Activated T-cell treated with anti-CD3 and anti-CD28 coated beads, Interleukin-2, amount 50 U/mL, for 4 hours (primary cell): Measurements from ENCODE around the gene DENND1A. TPM values are rescaled to one million over a fixed set of nuclear protein-coding genes. Genes with fewer than 3 reads are reported as not detected.
A peak's percentile ranks its signal among the peaks of the same experiment; 100 is the strongest.
"Not testable (repeated sequence)": the region's sequence is repeated elsewhere in the genome, so short reads cannot be mapped to it uniquely, and the experiment has no call there.

Source experiments
- ATAC-seq, 2 donors: fragments of 200-7000 bp; cut with Tn5 transposase; one replicate each; pipeline ENCODE4 v1.10.0; 2021
- DNase-seq: peaks from one replicate; pipeline ENCODE4 v3.0.0-alpha.2; 2020
- H3K27me3 Mint-ChIP-seq: one replicate; pipeline ENCODE4 v1.8.0; 2021; ENCODE audit warnings: low read depth, mixed read lengths
- H3K36me3 Mint-ChIP-seq: one replicate; pipeline ENCODE4 v1.8.0; 2022; ENCODE audit warnings: mixed read lengths; ENCODE audit not compliant: insufficient read depth
- H3K4me1 Mint-ChIP-seq: one replicate; pipeline ENCODE4 v1.8.0; 2021; ENCODE audit warnings: low read depth, mixed read lengths
- H3K4me3 Mint-ChIP-seq: one replicate; pipeline ENCODE4 v1.8.0; 2021; ENCODE audit warnings: mild to moderate bottlenecking, moderate library complexity, mixed read lengths
- H3K9me3 Mint-ChIP-seq: one replicate; pipeline ENCODE4 v1.8.0; 2021; ENCODE audit warnings: mixed read lengths
- total RNA-seq, 3 donors: library from RNA; stranded (reverse); gene quantifications; one replicate each; pipeline ENCODE4 v1.2.1, GENCODE V29; 2021

DENND1A gene
- total RNA-seq, 3 donors from 2014 or later, result 15.5 to 21.7 (median 16.9) TPM

GRCh38 chr9:123940721-123941523 is 11.0 kb upstream of the DENND1A start:
- Mint-ChIP-seq H3K36me3 (no peaks in the 10 kb centered on the region), H3K9me3 (peaks cover 5% of the 10 kb centered on the region), H3K4me1 (no peaks in the 10 kb centered on the region), H3K4me3 (no peak overlapping the region), H3K27me3 (peaks cover 8% of the 10 kb centered on the region)
- DNase-seq, result no peak
- ATAC-seq, result no peak

DNA sequence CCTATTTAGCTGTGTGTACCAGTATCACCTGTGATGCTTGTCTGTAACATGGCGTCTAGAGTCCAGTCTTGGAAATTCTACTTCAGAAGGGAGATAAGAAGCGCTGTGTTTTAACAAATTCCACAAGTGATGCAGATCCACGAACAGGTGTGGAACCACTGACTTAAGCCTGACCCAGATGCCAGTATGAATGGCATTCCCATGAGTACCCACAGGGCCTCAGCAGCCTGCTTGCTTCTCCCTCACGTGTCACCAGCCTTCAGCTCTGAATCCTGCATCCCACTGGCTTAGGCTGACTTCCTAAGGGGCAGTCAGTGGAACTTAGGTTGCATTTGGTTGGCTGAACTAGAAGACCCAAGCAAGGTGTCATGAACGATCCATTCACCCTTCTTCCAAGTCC is 8.5 kb upstream of the DENND1A start:
- no peak for DNase-seq
- ATAC-seq, result no peak
- no peaks in the 10 kb centered on the region for H3K36me3 Mint-ChIP-seq
- peaks cover 5% of the 10 kb centered on the region for H3K9me3 Mint-ChIP-seq
- no peak overlapping the region for H3K4me3 Mint-ChIP-seq
- no peaks in the 10 kb centered on the region for H3K4me1 Mint-ChIP-seq
- H3K27me3 Mint-ChIP-seq, result peaks cover 8% of the 10 kb centered on the region

DNA sequence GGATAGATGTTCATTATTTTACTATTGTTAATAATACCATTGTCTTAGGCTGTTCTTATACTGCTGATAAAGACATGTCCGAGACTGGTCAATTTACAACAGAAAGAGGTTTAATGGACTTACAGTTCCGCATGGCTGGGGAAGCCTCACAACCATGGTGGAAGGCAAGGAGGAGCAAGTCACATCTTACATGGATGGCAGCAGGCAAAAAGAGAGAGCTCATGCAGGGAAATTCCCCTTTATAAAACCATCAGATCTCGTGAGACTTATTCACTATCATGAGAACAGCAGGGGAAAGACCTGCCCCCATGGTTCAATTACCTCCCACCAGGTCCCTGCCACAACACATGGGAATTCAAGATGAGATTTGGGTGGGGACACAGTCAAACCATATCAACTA is 6.6 kb upstream of the DENND1A start:
- H3K36me3 Mint-ChIP-seq, H3K9me3 Mint-ChIP-seq, H3K4me1 Mint-ChIP-seq, H3K4me3 Mint-ChIP-seq, H3K27me3 Mint-ChIP-seq, DNase-seq, ATAC-seq: not testable (repeated sequence)

DNA sequence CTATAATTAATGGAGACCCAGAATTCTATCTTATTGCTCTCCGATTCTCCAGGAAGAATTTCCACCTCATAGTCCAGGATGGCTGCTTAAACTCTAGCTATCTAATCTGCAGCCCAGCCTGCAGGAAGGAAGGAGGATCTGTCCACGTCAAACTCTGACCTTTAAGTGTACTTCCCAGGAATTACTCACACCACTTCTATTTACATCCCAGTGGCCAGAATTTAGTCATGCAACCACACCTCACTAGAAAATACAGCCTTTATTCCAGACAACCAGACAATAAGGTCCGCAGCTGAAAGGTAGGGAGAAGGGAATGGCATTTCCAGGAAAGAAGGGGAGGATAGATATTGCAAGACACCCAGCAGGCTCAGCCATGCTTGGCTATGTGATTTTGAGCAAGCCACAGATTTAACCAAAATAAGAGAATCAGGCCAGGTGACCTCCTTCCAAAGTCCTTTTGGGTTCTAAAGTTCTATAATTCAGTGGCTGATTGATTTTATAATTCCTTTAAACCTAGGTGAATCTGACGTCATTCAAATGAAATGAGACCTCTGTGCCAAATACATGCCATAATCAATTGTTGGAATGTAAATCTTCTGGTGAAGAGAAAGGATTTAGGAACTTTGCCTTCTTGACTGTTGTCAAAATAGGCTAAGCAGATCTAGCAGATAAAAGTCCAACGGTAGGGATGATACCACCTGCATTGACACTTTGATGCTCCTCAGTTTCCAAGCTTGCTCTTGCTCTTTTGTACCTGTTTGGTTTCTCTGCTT is 3.7 kb upstream of the DENND1A start:
- Mint-ChIP-seq H3K4me1 (peaks cover 10% of the 10 kb centered on the region), H3K4me3 (no peak overlapping the region), H3K36me3 (no peaks in the 10 kb centered on the region), H3K27me3 (no peaks in the 10 kb centered on the region), H3K9me3 (peaks cover 5% of the 10 kb centered on the region)
- DNase-seq (no peak), ATAC-seq (no peak)

DNA sequence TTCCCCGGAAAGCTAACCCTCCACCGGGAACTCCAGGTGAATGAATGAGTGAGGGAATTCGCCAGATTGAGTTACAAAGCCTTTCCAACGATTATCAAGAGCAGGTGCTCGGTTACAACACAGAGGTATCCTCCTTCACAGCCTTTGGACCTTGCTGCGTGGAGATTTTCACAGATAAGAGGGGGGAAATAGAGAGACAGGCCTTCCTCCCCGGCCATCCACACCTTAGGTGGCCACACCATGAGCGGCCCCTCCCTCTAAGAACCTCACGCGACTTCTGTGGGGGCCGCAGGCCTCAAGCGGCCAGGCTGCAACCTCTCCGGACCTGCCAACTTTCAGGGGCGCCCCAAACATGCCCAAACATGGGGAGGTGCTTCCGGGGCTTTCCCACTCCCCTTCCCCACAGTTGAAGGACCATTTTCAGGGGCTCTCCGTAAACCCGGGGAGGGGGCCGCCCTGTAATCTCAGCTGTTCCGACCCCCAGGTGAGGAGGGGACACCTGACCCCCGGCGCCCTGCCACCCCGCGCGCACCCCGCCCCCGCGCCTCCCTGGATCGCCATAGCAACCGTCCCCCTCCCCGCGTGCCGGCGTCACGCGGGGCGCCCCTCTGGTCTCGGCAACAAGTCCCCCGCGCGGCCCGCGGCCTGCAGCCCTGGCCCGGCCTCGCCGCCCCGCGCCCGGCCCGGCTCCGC is 603 bp downstream of the DENND1A start:
- peak; percentile 8 to 12 for ATAC-seq
- no peaks in the 10 kb centered on the region for H3K27me3 Mint-ChIP-seq
- H3K9me3 Mint-ChIP-seq, result peaks cover 4% of the 10 kb centered on the region
- H3K4me3 Mint-ChIP-seq, result peak overlapping the region; percentile 85
- H3K4me1 Mint-ChIP-seq, result peaks cover 33% of the 10 kb centered on the region
- peak; percentile 21 for DNase-seq
- H3K36me3 Mint-ChIP-seq, result peaks cover 8% of the 10 kb centered on the region

DNA sequence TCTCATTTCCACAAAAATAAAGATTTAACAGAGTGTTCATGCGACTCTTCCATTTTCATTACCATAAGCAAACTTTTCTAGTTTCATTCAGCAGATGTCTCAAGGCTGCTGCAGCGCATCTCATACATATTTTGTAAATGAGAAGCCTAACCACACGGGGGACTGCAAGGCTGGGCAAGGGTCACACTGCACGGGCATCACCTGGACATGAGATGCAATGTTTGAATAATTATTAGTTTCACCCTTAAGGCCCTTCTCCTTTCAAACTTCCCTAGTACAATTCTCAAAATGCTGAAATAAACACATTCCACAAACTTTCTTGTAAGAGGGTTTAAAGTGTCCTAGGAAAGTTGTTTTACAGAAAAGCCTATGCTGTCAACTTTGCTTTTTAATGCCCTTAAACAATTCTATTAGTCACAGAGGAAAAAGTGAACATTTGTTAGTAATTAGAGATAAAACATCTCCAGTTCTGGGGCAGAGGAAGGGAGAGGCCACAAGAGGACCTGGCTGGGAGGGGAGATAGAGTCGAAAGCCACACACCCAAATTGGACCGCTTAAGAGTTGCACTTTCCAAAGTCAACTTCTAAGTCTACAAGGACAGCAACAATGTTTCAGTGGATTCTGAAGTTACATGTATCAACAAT is 1.3 kb downstream of the DENND1A start:
- DNase-seq (peak; percentile 10), ATAC-seq (no peak)
- Mint-ChIP-seq H3K4me1 (peaks cover 33% of the 10 kb centered on the region), H3K27me3 (no peaks in the 10 kb centered on the region), H3K36me3 (peaks cover 11% of the 10 kb centered on the region), H3K4me3 (peak overlapping the region; percentile 85), H3K9me3 (peaks cover 7% of the 10 kb centered on the region)

DNA sequence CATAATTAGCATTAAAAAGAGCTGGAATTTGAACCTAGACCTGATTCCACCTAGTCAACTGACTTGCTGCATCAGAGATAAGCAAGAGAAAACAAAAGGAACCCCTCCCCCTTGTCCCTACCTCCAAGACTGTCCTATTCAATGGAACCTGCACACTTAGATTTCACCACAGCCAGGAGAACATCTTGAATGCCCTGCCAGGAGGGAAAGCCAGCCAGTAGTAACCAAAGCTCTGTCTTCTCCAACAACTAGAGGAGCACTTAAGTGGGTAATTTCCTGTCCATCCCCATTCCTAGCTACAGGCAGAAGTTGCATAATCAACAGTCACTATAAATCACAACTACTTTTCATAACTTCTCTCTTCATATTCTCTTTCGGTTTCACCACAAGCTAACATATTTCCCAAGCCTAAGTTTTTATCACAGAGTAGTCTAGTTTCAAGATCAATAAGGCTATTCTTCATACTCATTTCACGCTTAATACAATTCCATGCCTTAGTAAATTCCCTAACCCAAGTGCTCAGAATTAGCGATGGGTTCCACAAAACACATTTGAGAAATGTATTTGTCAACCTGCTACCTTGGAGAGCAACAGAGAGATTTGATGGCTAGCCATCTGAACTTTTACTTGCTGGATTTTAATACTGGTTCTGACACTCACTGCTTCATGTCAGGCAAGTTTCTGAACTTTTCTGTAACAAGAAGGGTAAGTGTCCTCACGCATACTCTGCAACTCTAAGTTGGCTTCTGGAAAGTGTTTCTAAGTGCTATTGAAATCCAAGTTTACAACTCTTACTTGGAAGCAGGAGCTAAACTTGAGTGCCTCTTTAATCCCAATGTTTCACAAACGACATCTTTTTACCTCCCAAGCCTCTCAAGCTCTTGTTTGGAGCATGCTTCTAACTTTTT is 2.0 kb downstream of the DENND1A start:
- DNase-seq (no peak), ATAC-seq (no peak)
- H3K4me3 Mint-ChIP-seq, result peak overlapping the region; percentile 85
- no peaks in the 10 kb centered on the region for H3K27me3 Mint-ChIP-seq
- peaks cover 9% of the 10 kb centered on the region for H3K9me3 Mint-ChIP-seq
- H3K4me1 Mint-ChIP-seq, result peaks cover 34% of the 10 kb centered on the region
- peaks cover 12% of the 10 kb centered on the region for H3K36me3 Mint-ChIP-seq

GRCh38 chr9:123926941-123927340 is 3.0 kb downstream of the DENND1A start:
- H3K4me3 Mint-ChIP-seq, result no peak overlapping the region
- DNase-seq (no peak), ATAC-seq (no peak)

DNA sequence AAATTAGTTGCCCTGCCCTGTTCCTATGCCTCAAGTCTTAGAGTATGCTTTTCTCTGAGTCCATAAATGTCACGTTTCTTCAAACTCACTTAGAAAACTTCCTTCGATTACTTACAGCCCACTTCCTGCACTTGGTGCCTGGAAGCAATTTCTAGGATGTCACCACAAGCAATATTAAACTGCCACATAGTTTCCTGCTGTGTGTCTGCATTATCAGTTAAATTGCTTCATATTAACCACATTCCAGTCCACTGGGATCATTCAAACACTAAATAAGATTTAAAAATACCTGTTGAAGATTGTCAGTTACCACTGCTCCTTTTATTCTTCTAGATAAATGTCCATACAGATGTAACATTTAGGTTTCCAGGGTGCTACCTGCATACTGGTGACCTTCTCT is 4.1 kb downstream of the DENND1A start:
- peaks cover 13% of the 10 kb centered on the region for H3K36me3 Mint-ChIP-seq
- ATAC-seq (no peak), DNase-seq (no peak)
- H3K4me3 Mint-ChIP-seq, result no peak overlapping the region
- peaks cover 34% of the 10 kb centered on the region for H3K4me1 Mint-ChIP-seq
- peaks cover 9% of the 10 kb centered on the region for H3K9me3 Mint-ChIP-seq
- no peaks in the 10 kb centered on the region for H3K27me3 Mint-ChIP-seq

More at GRCh38 chr9:123926941-123927340, 3.0 kb downstream of the DENND1A start:
- Mint-ChIP-seq H3K36me3 (peaks cover 12% of the 10 kb centered on the region), H3K4me1 (peaks cover 34% of the 10 kb centered on the region), H3K27me3 (no peaks in the 10 kb centered on the region), H3K9me3 (peaks cover 9% of the 10 kb centered on the region)

GRCh38 chr9:123925161-123925560 is 4.8 kb downstream of the DENND1A start:
- H3K9me3 Mint-ChIP-seq, result peaks cover 9% of the 10 kb centered on the region
- H3K4me3 Mint-ChIP-seq, result no peak overlapping the region
- peaks cover 29% of the 10 kb centered on the region for H3K4me1 Mint-ChIP-seq

DNA sequence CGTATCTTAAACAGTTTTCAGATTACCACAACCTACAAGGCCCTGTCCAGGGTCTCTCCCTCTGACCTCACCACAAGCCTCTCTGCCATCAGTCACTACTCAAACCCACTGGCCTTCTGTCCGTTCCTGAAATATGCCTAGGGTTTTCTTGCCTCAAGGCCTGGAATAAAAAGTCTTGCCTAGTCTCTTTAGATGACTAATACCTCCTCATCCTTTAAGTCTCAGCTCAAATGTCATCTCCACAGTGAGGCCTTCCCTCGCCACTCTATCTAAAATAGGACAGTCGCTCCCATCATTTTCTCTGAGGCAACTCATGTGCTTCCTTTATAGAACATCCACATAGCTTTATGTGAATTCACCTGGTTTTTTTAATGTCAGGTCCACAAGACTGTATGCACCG is 5.2 kb downstream of the DENND1A start:
- H3K4me1 Mint-ChIP-seq, result peaks cover 29% of the 10 kb centered on the region
- no peak for ATAC-seq

More at GRCh38 chr9:123925161-123925560, 4.8 kb downstream of the DENND1A start:
- H3K27me3 Mint-ChIP-seq, result no peaks in the 10 kb centered on the region
- DNase-seq (no peak), ATAC-seq (no peak)
- H3K36me3 Mint-ChIP-seq, result peaks cover 14% of the 10 kb centered on the region

GRCh38 chr9:123923884-123924283 is 6.0 kb downstream of the DENND1A start:
- Mint-ChIP-seq H3K27me3 (no peaks in the 10 kb centered on the region), H3K4me3 (no peak overlapping the region)

More for the DNA sequence above, 5.2 kb downstream of the DENND1A start:
- Mint-ChIP-seq H3K27me3 (no peaks in the 10 kb centered on the region), H3K36me3 (peaks cover 14% of the 10 kb centered on the region), H3K9me3 (peaks cover 9% of the 10 kb centered on the region), H3K4me3 (no peak overlapping the region)
- DNase-seq, result no peak

DNA sequence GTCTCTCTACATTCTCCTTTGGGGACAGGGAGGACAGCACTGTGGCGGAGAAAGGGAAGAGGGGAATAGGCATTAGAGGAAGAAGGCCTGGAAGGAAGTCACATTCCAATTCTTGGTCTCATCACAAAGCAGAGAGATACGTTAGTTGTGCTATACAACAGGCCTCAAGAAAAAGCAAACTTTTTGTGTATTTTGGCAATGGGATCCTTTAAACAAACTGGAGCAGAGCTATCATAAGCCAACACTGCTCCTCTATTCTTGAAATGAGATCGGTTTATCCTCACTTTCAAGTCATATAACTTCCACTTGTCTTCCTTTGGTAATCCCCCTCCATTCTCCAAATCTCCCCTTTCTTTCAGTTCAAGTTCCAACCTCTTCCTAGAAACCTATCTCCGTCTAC is 6.5 kb downstream of the DENND1A start:
- H3K4me1 Mint-ChIP-seq, result peaks cover 25% of the 10 kb centered on the region
- no peaks in the 10 kb centered on the region for H3K27me3 Mint-ChIP-seq
- peaks cover 9% of the 10 kb centered on the region for H3K9me3 Mint-ChIP-seq
- H3K4me3 Mint-ChIP-seq, result no peak overlapping the region
- ATAC-seq, result no peak
- no peak for DNase-seq
- H3K36me3 Mint-ChIP-seq, result peaks cover 14% of the 10 kb centered on the region

More at GRCh38 chr9:123923884-123924283, 6.0 kb downstream of the DENND1A start:
- Mint-ChIP-seq H3K36me3 (peaks cover 14% of the 10 kb centered on the region), H3K4me1 (peaks cover 26% of the 10 kb centered on the region), H3K9me3 (peaks cover 9% of the 10 kb centered on the region)
- ATAC-seq (no peak), DNase-seq (no peak)
